Measurements from ENCODE around the gene ALDH1A1. TPM values are rescaled to one million over a fixed set of nuclear protein-coding genes. Genes with fewer than 3 reads are reported as not detected.

ALDH1A1 gene
- total RNA-seq, 1 donor from 2014 or later: 0.27 TPM

DNA sequence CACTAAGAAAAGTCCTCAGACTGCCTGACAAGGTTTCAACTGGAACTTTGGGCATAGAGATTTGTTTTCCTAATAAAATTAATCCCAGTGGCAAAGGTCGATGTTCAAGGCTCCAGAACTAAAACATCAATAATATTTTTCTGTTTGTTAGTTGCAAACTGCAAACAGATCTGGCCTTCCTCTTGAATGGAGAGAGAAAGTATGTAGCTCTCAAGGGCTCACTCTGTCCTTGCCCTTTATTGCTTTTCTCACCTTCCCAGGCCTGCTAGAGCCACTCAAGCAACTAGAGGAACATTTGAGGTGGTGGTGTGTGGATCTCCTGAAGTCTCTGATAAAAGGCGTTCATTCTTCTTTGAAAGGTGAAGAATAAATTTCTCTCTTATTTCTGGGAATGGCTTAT, 16.6 kb downstream of the ALDH1A1 start:
- Mint-ChIP-seq H3K27ac (ENCODE audit: unreplicated experiment) (no peak overlapping the region), H3K9me3 (ENCODE audit: low read depth) (no peaks in the 10 kb centered on the region), H3K4me3 (ENCODE audit: unreplicated experiment) (no peak overlapping the region), H3K4me1 (ENCODE audit: low read depth) (no peaks in the 10 kb centered on the region), H3K36me3 (ENCODE audit: low read depth) (no peaks in the 10 kb centered on the region), H3K27me3 (ENCODE audit: low read depth) (peaks cover 7% of the 10 kb centered on the region)
- DNase-seq (ENCODE audit: low spot score): no peak
- TF ChIP-seq CTCF (IDR thresholded peaks at IDR 0.05): no peak

GRCh38 chr9:72935595-72935994, 17.3 kb downstream of the ALDH1A1 start:
- no peak for DNase-seq (ENCODE audit: low spot score)
- Mint-ChIP-seq H3K4me3 (ENCODE audit: unreplicated experiment) (no peak overlapping the region), H3K9me3 (ENCODE audit: low read depth) (no peaks in the 10 kb centered on the region), H3K27ac (ENCODE audit: unreplicated experiment) (no peak overlapping the region), H3K4me1 (ENCODE audit: low read depth) (no peaks in the 10 kb centered on the region), H3K36me3 (ENCODE audit: low read depth) (no peaks in the 10 kb centered on the region), H3K27me3 (ENCODE audit: low read depth) (peaks cover 4% of the 10 kb centered on the region)
- no peak for TF ChIP-seq CTCF (IDR thresholded peaks at IDR 0.05)

DNA sequence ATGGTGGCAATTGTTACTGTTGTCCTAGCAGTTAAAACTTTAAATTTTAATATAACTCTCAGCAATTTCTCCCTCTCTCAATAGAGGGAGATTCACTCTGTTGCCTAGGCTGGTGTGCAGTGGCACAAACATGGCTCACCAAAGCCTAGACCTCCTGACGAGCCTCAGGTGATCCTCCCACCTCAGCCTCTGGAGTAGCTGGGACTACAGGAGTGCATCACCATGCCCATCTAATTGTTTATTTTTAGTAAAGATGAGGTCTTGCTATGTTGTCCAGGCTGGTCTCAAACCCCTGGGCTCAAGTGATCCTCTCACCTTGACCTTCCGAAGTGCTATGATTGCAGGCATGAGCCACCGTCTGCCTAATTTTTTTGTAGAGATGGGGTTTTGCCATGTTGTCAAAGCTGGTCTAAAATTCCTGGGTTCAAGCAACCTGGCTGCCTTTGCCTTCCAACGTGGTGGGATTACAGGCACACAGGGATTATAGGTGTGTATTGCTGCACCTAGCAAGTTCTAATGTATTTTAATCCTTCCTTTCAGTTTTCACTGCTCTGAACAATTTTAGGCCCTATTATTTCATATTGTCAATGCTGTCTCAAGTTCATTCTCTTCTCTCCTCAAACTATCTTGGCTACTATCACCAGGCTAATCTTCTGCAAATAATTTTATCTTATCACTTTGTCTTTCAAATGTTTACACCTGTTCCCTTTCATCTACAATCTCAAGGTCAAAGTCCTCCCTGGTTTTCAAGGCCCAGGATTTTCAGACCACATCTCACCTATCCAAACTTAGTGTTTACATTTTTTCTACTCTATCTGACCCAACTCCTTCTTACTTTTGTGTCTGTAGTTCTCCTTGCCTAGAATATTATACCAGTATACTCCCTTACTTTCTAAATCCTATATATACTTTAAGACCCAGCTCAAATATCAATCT, 18.9 kb downstream of the ALDH1A1 start:
- no peaks in the 10 kb centered on the region for H3K36me3 Mint-ChIP-seq (ENCODE audit: low read depth)
- no peak for TF ChIP-seq CTCF (IDR thresholded peaks at IDR 0.05)
- DNase-seq (ENCODE audit: low spot score): no peak
- H3K27ac Mint-ChIP-seq (ENCODE audit: unreplicated experiment): no peak overlapping the region
- H3K27me3 Mint-ChIP-seq (ENCODE audit: low read depth): peaks cover 4% of the 10 kb centered on the region
- H3K9me3 Mint-ChIP-seq (ENCODE audit: low read depth): no peaks in the 10 kb centered on the region
- H3K4me3 Mint-ChIP-seq (ENCODE audit: unreplicated experiment): no peak overlapping the region
- no peaks in the 10 kb centered on the region for H3K4me1 Mint-ChIP-seq (ENCODE audit: low read depth)

DNA sequence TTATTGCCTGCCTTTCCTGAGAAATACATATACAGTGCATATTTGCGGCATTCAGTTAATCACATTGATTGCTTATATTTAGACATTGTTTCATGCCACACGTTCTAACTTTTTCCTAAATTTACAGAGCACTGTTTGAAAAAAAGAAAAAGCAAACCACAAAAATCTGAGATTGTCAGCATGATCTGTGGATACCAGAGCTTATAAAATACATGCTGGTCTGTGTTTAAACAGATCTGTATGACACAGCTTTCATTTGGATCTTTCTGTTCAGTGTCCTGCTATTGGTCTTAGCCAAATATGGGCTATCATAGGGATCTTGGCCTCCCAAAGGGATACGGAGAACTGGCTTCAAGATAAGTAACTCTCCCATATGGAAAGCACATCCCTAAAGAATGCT, 20.2 kb downstream of the ALDH1A1 start:
- no peaks in the 10 kb centered on the region for H3K36me3 Mint-ChIP-seq (ENCODE audit: low read depth)
- H3K4me1 Mint-ChIP-seq (ENCODE audit: low read depth): no peaks in the 10 kb centered on the region
- no peak for DNase-seq (ENCODE audit: low spot score)
- H3K4me3 Mint-ChIP-seq (ENCODE audit: unreplicated experiment): no peak overlapping the region
- H3K9me3 Mint-ChIP-seq (ENCODE audit: low read depth): no peaks in the 10 kb centered on the region
- H3K27ac Mint-ChIP-seq (ENCODE audit: unreplicated experiment): no peak overlapping the region
- peaks cover 4% of the 10 kb centered on the region for H3K27me3 Mint-ChIP-seq (ENCODE audit: low read depth)
- no peak for TF ChIP-seq CTCF (IDR thresholded peaks at IDR 0.05)

GRCh38 chr9:72931897-72932296, 21.0 kb downstream of the ALDH1A1 start:
- Mint-ChIP-seq H3K4me1 (ENCODE audit: low read depth) (no peaks in the 10 kb centered on the region), H3K9me3 (ENCODE audit: low read depth) (no peaks in the 10 kb centered on the region), H3K36me3 (ENCODE audit: low read depth) (no peaks in the 10 kb centered on the region), H3K27me3 (ENCODE audit: low read depth) (peaks cover 4% of the 10 kb centered on the region), H3K27ac (ENCODE audit: unreplicated experiment) (no peak overlapping the region), H3K4me3 (ENCODE audit: unreplicated experiment) (no peak overlapping the region)
- DNase-seq (ENCODE audit: low spot score): no peak
- no peak for TF ChIP-seq CTCF (IDR thresholded peaks at IDR 0.05)

Data from chondrocyte (in vitro differentiated cells).